Body of pancreas (tissue), 4 donors: Measurements from ENCODE around the gene COL9A3.

ENCODE experiments used
- POLR2A ChIP-seq, 3 donors: fragments of 450-650 bp; IDR thresholded peaks; one replicate each; pipeline ENCODE4 v1.6.1; 2016; ENCODE audit warnings: antibody characterized with exemption in 3 of 3, mild to moderate bottlenecking in 2 of 3
- TF ChIP-seq, protein P1 (sequence below), 7 experiments: fragments of 450-650 bp in 4 of 7; fragments of 200-600 bp in 3 of 7; sonication (generic) in 3 of 7; IDR thresholded peaks; one replicate each; pipeline ENCODE4 v1.5.1; 2016 to 2019; ENCODE audit warnings: antibody characterized with exemption in 7 of 7

DNA sequence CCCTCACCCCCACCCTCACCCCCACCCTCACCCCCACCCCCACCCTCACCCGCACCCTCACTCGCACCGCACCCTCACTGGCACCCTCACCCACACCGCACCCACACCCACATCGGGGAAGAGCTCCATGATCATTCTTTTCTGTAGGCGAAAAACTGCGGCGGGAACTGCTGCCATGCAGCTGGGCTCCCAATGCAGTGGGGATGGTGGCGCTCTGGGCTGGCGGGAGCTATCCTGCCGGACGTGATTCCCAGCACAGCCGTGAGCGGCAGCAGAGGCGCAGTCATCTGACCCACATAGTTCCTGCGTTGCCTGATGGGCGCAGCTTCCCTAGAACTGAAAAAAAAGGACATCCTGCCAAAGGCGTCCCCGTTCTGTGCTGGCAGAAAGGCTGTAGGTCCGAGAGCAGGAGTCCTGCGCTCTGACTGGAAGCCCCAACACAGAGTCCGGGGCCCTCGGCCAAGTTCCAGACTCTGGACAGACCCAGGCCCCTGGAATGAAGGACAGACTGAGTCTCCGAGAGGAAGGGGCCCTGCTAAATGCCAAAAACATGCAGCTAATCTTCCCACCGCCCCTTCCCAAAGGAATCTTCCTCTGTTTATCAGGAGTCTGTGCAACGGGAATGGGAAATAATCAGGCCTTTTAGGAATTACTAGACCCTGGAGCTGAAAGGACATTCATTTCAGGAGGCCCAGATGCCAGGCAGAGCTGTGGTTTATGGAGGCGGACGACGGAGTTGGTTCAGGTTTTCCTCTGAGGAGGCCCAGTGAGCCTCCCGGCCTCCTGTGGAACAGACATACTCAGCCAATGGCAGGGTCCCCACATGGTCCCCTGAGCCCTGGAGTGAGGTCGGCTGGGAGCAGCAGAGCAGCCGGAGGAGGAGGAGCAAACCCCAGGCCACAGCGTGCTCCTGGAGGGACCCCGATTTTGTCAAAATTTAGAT, 58.8 kb downstream of the COL9A3 start:
- TF ChIP-seq, protein P1, sequence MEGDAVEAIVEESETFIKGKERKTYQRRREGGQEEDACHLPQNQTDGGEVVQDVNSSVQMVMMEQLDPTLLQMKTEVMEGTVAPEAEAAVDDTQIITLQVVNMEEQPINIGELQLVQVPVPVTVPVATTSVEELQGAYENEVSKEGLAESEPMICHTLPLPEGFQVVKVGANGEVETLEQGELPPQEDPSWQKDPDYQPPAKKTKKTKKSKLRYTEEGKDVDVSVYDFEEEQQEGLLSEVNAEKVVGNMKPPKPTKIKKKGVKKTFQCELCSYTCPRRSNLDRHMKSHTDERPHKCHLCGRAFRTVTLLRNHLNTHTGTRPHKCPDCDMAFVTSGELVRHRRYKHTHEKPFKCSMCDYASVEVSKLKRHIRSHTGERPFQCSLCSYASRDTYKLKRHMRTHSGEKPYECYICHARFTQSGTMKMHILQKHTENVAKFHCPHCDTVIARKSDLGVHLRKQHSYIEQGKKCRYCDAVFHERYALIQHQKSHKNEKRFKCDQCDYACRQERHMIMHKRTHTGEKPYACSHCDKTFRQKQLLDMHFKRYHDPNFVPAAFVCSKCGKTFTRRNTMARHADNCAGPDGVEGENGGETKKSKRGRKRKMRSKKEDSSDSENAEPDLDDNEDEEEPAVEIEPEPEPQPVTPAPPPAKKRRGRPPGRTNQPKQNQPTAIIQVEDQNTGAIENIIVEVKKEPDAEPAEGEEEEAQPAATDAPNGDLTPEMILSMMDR (IDR thresholded peaks at IDR 0.05) = peak in 6 of 7 experiments; percentile 18 to 53 (median 42)
- TF ChIP-seq POLR2A (IDR thresholded peaks at IDR 0.05) = peak in 1 of 3 donors; percentile 9
